Measurements from ENCODE around the gene SLC34A3. TPM values are rescaled to one million over a fixed set of nuclear protein-coding genes. Genes with fewer than 3 reads are reported as not detected.

SLC34A3 gene
- total RNA-seq, 1 experiment from 2014 or later = not detected

DNA sequence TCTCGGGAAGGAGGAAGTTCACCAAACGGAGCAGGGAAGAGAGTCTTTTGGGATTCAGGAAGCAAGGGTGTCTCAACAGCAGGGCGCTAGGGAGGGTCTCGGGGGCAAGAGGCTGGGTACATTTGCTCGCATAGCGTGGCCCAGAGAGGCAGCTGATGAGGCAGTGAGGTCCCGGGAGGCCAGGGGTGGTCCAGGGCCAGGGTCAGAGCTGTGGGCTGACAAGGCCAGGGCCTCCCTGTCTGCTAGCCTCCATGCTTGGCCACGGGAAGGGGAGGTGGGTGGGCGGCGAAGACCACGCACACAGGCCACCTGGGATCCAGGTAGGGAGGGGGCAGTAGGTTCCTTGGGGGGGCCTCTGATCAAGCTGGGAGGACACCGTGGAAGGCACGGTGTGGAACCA lies 19.2 kb upstream of the SLC34A3 start:
- Histone ChIP-seq H3K36me3 (ENCODE audit: insufficient read depth, low read length) (peaks cover 6% of the 10 kb centered on the region; the same call in 1 of the 2 replicates), H2AFZ (ENCODE audit: low read length) (no peak overlapping the region), H3K9me2 (replicated peaks; ENCODE audit: insufficient read depth, low read length) (no peaks in the 10 kb centered on the region), H3K27ac (ENCODE audit: low read length) (no peak overlapping the region), H3K9ac (ENCODE audit: low read length) (no peak overlapping the region), H3K9me3 (ENCODE audit: low read length) (no peaks in the 10 kb centered on the region), H3K4me1 (ENCODE audit: low read length) (peaks cover 8% of the 10 kb centered on the region), H3K79me2 (ENCODE audit: low read length) (peaks cover 13% of the 10 kb centered on the region), H3K27me3 (ENCODE audit: low read length) (no peaks in the 10 kb centered on the region), H4K20me1 (ENCODE audit: insufficient read depth, low read depth, low read length) (no peaks in the 10 kb centered on the region), H3K4me3 (ENCODE audit: low read length) (no peak overlapping the region), H3K4me2 (ENCODE audit: low read depth, low read length, poor library complexity, severe bottlenecking) (no peak overlapping the region)
- DNase-seq = no peak

GRCh38 chr9:137212520-137212919 lies 18.2 kb upstream of the SLC34A3 start:
- peaks cover 3% of the 10 kb centered on the region for H3K79me2 ChIP-seq (ENCODE audit: low read length)
- no peak overlapping the region for H2AFZ ChIP-seq (ENCODE audit: low read length)
- no peaks in the 10 kb centered on the region for H3K27me3 ChIP-seq (ENCODE audit: low read length)
- no peak overlapping the region for H3K27ac ChIP-seq (ENCODE audit: low read length)
- H3K4me1 ChIP-seq (ENCODE audit: low read length) = no peaks in the 10 kb centered on the region
- no peak overlapping the region for H3K4me2 ChIP-seq (ENCODE audit: low read depth, low read length, poor library complexity, severe bottlenecking)
- no peak overlapping the region for H3K9ac ChIP-seq (ENCODE audit: low read length)
- H3K36me3 ChIP-seq (ENCODE audit: insufficient read depth, low read length) = 0 out of 2 replicates have a peak, but pooled peaks cover under 1% of the 10 kb centered on the region
- no peak for DNase-seq
- no peaks in the 10 kb centered on the region for H3K9me3 ChIP-seq (ENCODE audit: low read length)
- H3K4me3 ChIP-seq (ENCODE audit: low read length) = no peak overlapping the region
- H4K20me1 ChIP-seq (ENCODE audit: insufficient read depth, low read depth, low read length) = no peaks in the 10 kb centered on the region
- H3K9me2 ChIP-seq (replicated peaks; ENCODE audit: insufficient read depth, low read length) = no peaks in the 10 kb centered on the region

DNA sequence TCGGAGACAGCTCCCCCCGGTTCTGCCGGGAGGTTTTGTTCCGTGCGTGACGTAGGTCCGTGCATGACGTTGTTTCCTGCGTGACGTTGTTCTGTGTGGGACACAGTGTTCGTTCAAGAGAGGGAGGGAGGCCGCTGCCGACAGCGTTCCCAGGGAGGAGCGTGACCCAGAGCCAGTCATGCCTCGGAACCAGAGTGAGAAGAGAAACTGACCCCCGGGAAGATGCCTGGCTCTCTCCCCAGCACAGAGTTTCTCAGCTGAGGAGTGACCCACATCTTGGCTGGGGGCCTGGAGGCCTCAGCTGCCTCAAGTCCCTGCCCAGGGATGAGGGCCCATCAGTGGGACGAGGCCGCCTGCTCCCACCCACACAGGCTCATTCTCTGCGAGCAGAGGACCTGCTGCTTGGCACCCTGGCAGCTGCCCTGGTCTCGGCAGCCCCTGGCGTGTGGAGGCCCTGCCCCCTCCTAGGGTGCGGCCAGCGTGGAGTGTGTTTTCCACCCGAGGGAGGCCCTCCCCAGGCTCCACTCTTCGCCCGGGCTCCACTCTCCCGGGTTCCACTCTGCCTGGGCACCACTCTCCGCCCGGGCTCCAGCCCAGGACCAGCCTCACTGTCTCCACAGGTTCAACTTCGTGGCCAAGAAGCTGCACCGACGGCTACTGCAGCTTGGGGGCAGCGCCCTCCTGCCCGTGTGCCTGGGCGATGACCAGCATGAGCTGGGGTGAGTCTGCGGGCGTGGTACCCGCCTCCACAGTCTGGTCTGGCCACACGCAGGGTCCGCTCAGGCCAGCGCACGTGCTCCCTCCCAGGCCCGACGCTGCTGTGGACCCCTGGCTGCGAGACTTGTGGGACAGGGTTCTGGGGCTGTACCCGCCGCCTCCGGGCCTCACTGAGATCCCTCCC lies 17.3 kb upstream of the SLC34A3 start:
- H3K79me2 ChIP-seq (ENCODE audit: low read length) = no peaks in the 10 kb centered on the region
- H3K9ac ChIP-seq (ENCODE audit: low read length) = no peak overlapping the region
- no peak overlapping the region for H2AFZ ChIP-seq (ENCODE audit: low read length)
- H3K27ac ChIP-seq (ENCODE audit: low read length) = no peak overlapping the region
- no peaks in the 10 kb centered on the region for H3K36me3 ChIP-seq (ENCODE audit: insufficient read depth, low read length)
- no peak overlapping the region for H3K4me2 ChIP-seq (ENCODE audit: low read depth, low read length, poor library complexity, severe bottlenecking)
- H3K4me1 ChIP-seq (ENCODE audit: low read length) = no peaks in the 10 kb centered on the region
- H3K4me3 ChIP-seq (ENCODE audit: low read length) = no peak overlapping the region
- no peaks in the 10 kb centered on the region for H3K27me3 ChIP-seq (ENCODE audit: low read length)
- no peaks in the 10 kb centered on the region for H3K9me3 ChIP-seq (ENCODE audit: low read length)
- DNase-seq = no peak
- H3K9me2 ChIP-seq (replicated peaks; ENCODE audit: insufficient read depth, low read length) = no peaks in the 10 kb centered on the region
- H4K20me1 ChIP-seq (ENCODE audit: insufficient read depth, low read depth, low read length) = no peaks in the 10 kb centered on the region

DNA sequence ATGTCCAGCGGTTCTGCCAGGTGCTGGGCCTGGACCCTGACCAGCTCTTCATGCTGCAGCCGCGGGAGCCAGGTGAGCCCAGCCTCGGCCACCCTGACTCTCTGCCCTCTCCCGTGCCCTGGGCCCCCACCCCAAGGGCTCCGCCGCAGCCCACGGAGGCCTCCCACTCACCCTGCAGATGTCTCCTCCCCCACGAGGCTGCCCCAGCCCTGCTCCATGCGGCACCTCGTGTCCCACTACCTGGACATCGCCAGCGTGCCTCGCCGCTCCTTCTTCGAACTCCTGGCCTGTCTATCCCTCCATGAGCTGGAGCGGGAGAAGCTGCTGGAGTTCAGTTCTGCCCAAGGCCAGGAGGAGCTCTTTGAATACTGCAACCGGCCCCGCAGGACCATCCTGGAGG lies 16.1 kb upstream of the SLC34A3 start:
- no peaks in the 10 kb centered on the region for H3K36me3 ChIP-seq (ENCODE audit: insufficient read depth, low read length)
- no peak overlapping the region for H3K9ac ChIP-seq (ENCODE audit: low read length)
- H4K20me1 ChIP-seq (ENCODE audit: insufficient read depth, low read depth, low read length) = no peaks in the 10 kb centered on the region
- H2AFZ ChIP-seq (ENCODE audit: low read length) = no peak overlapping the region
- no peak overlapping the region for H3K4me2 ChIP-seq (ENCODE audit: low read depth, low read length, poor library complexity, severe bottlenecking)
- H3K79me2 ChIP-seq (ENCODE audit: low read length) = no peaks in the 10 kb centered on the region
- H3K27ac ChIP-seq (ENCODE audit: low read length) = no peak overlapping the region
- DNase-seq = no peak
- no peaks in the 10 kb centered on the region for H3K9me2 ChIP-seq (replicated peaks; ENCODE audit: insufficient read depth, low read length)
- no peaks in the 10 kb centered on the region for H3K9me3 ChIP-seq (ENCODE audit: low read length)
- no peaks in the 10 kb centered on the region for H3K27me3 ChIP-seq (ENCODE audit: low read length)
- no peaks in the 10 kb centered on the region for H3K4me1 ChIP-seq (ENCODE audit: low read length)
- H3K4me3 ChIP-seq (ENCODE audit: low read length) = no peak overlapping the region

DNA sequence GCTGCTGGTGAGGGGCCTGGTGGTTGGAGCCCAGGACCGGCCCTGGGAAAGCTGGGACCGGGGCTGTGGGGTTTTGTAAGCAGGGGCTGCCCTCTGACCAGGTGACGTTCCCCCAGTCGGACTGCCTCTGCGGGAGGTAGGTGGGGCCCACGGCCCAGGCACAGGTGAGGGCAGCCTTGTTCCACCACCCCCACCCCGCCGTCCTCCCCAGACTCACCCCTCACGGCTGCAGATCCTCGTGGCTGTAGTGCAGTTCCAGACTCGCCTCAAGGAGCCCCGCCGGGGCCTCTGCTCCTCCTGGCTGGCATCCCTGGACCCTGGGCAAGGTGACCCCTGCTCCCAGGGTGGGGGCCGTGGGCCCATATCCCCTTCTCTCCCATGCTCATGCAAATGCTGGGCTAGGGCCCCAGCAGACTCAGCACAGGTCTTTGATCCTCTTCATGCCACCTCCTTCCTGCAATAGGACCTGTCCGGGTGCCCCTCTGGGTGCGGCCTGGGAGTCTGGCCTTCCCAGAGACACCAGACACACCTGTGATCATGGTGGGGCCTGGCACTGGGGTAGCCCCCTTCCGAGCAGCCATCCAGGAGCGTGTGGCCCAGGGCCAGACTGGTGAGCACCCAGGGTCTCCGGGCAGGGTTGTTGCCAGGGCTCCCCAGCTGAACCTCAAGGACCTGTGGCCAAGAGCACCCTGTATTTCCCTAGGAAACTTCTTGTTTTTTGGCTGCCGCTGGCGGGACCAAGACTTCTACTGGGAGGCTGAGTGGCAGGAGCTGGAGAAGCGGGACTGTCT lies 15.3 kb upstream of the SLC34A3 start:
- no peak for DNase-seq
- H4K20me1 ChIP-seq (ENCODE audit: insufficient read depth, low read depth, low read length) = no peaks in the 10 kb centered on the region
- no peaks in the 10 kb centered on the region for H3K4me1 ChIP-seq (ENCODE audit: low read length)
- H3K27me3 ChIP-seq (ENCODE audit: low read length) = no peaks in the 10 kb centered on the region
- no peak overlapping the region for H3K27ac ChIP-seq (ENCODE audit: low read length)
- H3K4me3 ChIP-seq (ENCODE audit: low read length) = no peak overlapping the region
- no peaks in the 10 kb centered on the region for H3K9me2 ChIP-seq (replicated peaks; ENCODE audit: insufficient read depth, low read length)
- H3K9me3 ChIP-seq (ENCODE audit: low read length) = no peaks in the 10 kb centered on the region
- no peak overlapping the region for H2AFZ ChIP-seq (ENCODE audit: low read length)
- no peak overlapping the region for H3K9ac ChIP-seq (ENCODE audit: low read length)
- H3K79me2 ChIP-seq (ENCODE audit: low read length) = no peaks in the 10 kb centered on the region
- H3K36me3 ChIP-seq (ENCODE audit: insufficient read depth, low read length) = no peaks in the 10 kb centered on the region
- H3K4me2 ChIP-seq (ENCODE audit: low read depth, low read length, poor library complexity, severe bottlenecking) = no peak overlapping the region

DNA sequence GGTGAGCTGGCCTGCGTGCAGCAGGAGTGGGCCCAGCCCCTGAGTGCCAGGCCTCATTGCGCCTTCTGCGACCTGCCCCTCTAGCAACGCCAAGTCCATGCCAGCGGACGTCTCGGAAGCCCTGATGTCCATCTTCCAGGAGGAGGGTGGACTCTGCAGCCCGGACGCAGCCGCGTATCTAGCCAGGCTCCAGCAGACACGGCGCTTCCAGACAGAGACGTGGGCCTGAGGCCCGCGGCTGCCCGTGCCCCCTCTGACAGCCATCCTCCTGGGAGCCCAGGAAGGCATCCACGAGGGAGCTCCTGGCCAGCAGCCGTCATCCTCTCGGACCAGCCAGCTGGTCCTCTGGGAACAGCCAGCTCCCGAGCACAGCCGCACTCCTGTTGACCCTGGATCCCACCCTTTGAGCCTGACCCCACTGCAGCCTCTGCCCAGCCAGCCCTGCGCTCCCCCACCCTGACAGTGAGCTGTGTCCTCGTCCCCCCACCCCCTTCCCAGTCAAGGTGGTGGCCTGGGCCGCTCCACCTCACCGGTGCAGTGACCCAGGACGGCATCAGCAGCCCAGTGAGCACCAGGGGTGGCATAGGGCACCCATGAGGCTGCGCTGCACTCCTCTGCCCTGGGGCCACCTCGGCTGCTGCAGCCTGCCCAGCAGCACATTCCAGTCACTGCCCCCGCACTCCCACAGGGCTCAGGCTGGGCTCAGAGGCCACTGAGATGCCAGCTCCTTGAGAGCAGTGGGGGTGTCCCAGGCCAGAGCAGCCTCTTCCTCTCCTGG lies 14.3 kb upstream of the SLC34A3 start:
- Histone ChIP-seq H2AFZ (ENCODE audit: low read length) (no peak overlapping the region), H3K4me3 (ENCODE audit: low read length) (no peak overlapping the region), H3K9ac (ENCODE audit: low read length) (no peak overlapping the region), H3K4me1 (ENCODE audit: low read length) (no peaks in the 10 kb centered on the region), H3K79me2 (ENCODE audit: low read length) (no peaks in the 10 kb centered on the region), H3K4me2 (ENCODE audit: low read depth, low read length, poor library complexity, severe bottlenecking) (no peak overlapping the region), H3K27ac (ENCODE audit: low read length) (no peak overlapping the region), H4K20me1 (ENCODE audit: insufficient read depth, low read depth, low read length) (no peaks in the 10 kb centered on the region), H3K9me2 (replicated peaks; ENCODE audit: insufficient read depth, low read length) (no peaks in the 10 kb centered on the region), H3K36me3 (ENCODE audit: insufficient read depth, low read length) (no peaks in the 10 kb centered on the region), H3K27me3 (ENCODE audit: low read length) (no peaks in the 10 kb centered on the region), H3K9me3 (ENCODE audit: low read length) (no peaks in the 10 kb centered on the region)
- DNase-seq = no peak

GRCh38 chr9:137217276-137218211 lies 13.2 kb upstream of the SLC34A3 start:
- Histone ChIP-seq H3K79me2 (ENCODE audit: low read length) (no peaks in the 10 kb centered on the region), H3K27ac (ENCODE audit: low read length) (no peak overlapping the region), H3K27me3 (ENCODE audit: low read length) (no peaks in the 10 kb centered on the region), H2AFZ (ENCODE audit: low read length) (no peak overlapping the region), H4K20me1 (ENCODE audit: insufficient read depth, low read depth, low read length) (no peaks in the 10 kb centered on the region), H3K9me3 (ENCODE audit: low read length) (no peaks in the 10 kb centered on the region), H3K4me3 (ENCODE audit: low read length) (no peak overlapping the region), H3K9ac (ENCODE audit: low read length) (no peak overlapping the region), H3K36me3 (ENCODE audit: insufficient read depth, low read length) (no peaks in the 10 kb centered on the region), H3K9me2 (replicated peaks; ENCODE audit: insufficient read depth, low read length) (no peaks in the 10 kb centered on the region), H3K4me1 (ENCODE audit: low read length) (peaks cover 3% of the 10 kb centered on the region), H3K4me2 (ENCODE audit: low read depth, low read length, poor library complexity, severe bottlenecking) (no peak overlapping the region)
- no peak for DNase-seq

Measured in Karpas-422 (cell line).